Measurements from ENCODE around the gene SATB2.
A peak's percentile ranks its signal among the peaks of the same experiment; 100 is the strongest.

SATB2 gene

GRCh38 chr2:199457147-199458008 lies at the start of gene SATB2:
Gene SATB2, minus strand, starts transcription at chr2:199457939. Its CDS starts 1,902 bp downstream, at chr2:199456037.
- Histone ChIP-seq H3K9me3 (ENCODE audit: control insufficient read depth in 2 of 2, low read length in 2 of 2) (no peaks in the 10 kb centered on the region), H3K36me3 (ENCODE audit: control insufficient read depth in 2 of 2, insufficient read depth in 2 of 2, low read length in 2 of 2) (no peaks in the 10 kb centered on the region), H3K4me1 (ENCODE audit: control insufficient read depth, insufficient read depth, low read length) (peaks cover 35% of the 10 kb centered on the region), H3K9ac (ENCODE audit: low read length in 2 of 2) (peak within 1 kb of the TSS in 1 of 2 donors; percentile 61), H3K4me3 (ENCODE audit: low read length in 2 of 2) (peak within 1 kb of the TSS; percentile 76 to 94), H3K27ac (ENCODE audit: low read length) (peak within 1 kb of the TSS; percentile 31), H3K27me3 (ENCODE audit: control insufficient read depth in 1 of 2, insufficient read depth in 2 of 2, low read length in 2 of 2) (peaks cover 40 to 65% of the 10 kb centered on the region in 2 donors)

GRCh38 chr2:199505755-199506403 lies 48.1 kb upstream of the SATB2 start:
- H3K9ac ChIP-seq (ENCODE audit: low read length in 2 of 2) = no peak overlapping the region
- H3K4me1 ChIP-seq (ENCODE audit: control insufficient read depth, insufficient read depth, low read length) = no peaks in the 10 kb centered on the region
- no peaks in the 10 kb centered on the region for H3K9me3 ChIP-seq (ENCODE audit: control insufficient read depth in 2 of 2, low read length in 2 of 2)

GRCh38 chr2:199503148-199503547 lies 45.4 kb upstream of the SATB2 start:
- H3K36me3 ChIP-seq (ENCODE audit: control insufficient read depth in 2 of 2, insufficient read depth in 2 of 2, low read length in 2 of 2) = no peaks in the 10 kb centered on the region
- H3K9ac ChIP-seq (ENCODE audit: low read length in 2 of 2) = no peak overlapping the region
- H3K4me3 ChIP-seq (ENCODE audit: low read length in 2 of 2) = no peak overlapping the region
- H3K9me3 ChIP-seq (ENCODE audit: control insufficient read depth in 2 of 2, low read length in 2 of 2) = no peaks in the 10 kb centered on the region
- H3K27me3 ChIP-seq (ENCODE audit: control insufficient read depth in 1 of 2, insufficient read depth in 2 of 2, low read length in 2 of 2) = no peaks in the 10 kb centered on the region
- H3K4me1 ChIP-seq (ENCODE audit: control insufficient read depth, insufficient read depth, low read length) = no peaks in the 10 kb centered on the region
- no peak overlapping the region for H3K27ac ChIP-seq (ENCODE audit: low read length)

More at GRCh38 chr2:199505755-199506403, 48.1 kb upstream of the SATB2 start:
- no peaks in the 10 kb centered on the region for H3K27me3 ChIP-seq (ENCODE audit: control insufficient read depth in 1 of 2, insufficient read depth in 2 of 2, low read length in 2 of 2)
- H3K4me3 ChIP-seq (ENCODE audit: low read length in 2 of 2) = no peak overlapping the region
- no peaks in the 10 kb centered on the region for H3K36me3 ChIP-seq (ENCODE audit: control insufficient read depth in 2 of 2, insufficient read depth in 2 of 2, low read length in 2 of 2)
- no peak overlapping the region for H3K27ac ChIP-seq (ENCODE audit: low read length)

- Histone ChIP-seq H3K9me3 (ENCODE audit: control insufficient read depth in 2 of 2, low read length in 2 of 2) (no peaks in the 10 kb centered on the region), H3K4me3 (ENCODE audit: low read length in 2 of 2) (no peak overlapping the region), H3K36me3 (ENCODE audit: control insufficient read depth in 2 of 2, insufficient read depth in 2 of 2, low read length in 2 of 2) (no peaks in the 10 kb centered on the region), H3K27ac (ENCODE audit: low read length) (no peak overlapping the region), H3K27me3 (ENCODE audit: control insufficient read depth in 1 of 2, insufficient read depth in 2 of 2, low read length in 2 of 2) (no peaks in the 10 kb centered on the region), H3K9ac (ENCODE audit: low read length in 2 of 2) (no peak overlapping the region), H3K4me1 (ENCODE audit: control insufficient read depth, insufficient read depth, low read length) (no peaks in the 10 kb centered on the region)
Measured at GRCh38 chr2:199499005-199499404, 41.3 kb upstream of the SATB2 start.

- Histone ChIP-seq H3K4me3 (ENCODE audit: low read length in 2 of 2) (no peak overlapping the region), H3K27ac (ENCODE audit: low read length) (no peak overlapping the region), H3K27me3 (ENCODE audit: control insufficient read depth in 1 of 2, insufficient read depth in 2 of 2, low read length in 2 of 2) (no peaks in the 10 kb centered on the region), H3K9me3 (ENCODE audit: control insufficient read depth in 2 of 2, low read length in 2 of 2) (no peaks in the 10 kb centered on the region), H3K9ac (ENCODE audit: low read length in 2 of 2) (no peak overlapping the region), H3K4me1 (ENCODE audit: control insufficient read depth, insufficient read depth, low read length) (no peaks in the 10 kb centered on the region), H3K36me3 (ENCODE audit: control insufficient read depth in 2 of 2, insufficient read depth in 2 of 2, low read length in 2 of 2) (no peaks in the 10 kb centered on the region)
Measured at GRCh38 chr2:199495147-199495546, 37.4 kb upstream of the SATB2 start.

- H3K27me3 ChIP-seq (ENCODE audit: control insufficient read depth in 1 of 2, insufficient read depth in 2 of 2, low read length in 2 of 2) = peaks cover 0 to 2% of the 10 kb centered on the region in 2 donors
Measured at GRCh38 chr2:199490049-199490448, 32.3 kb upstream of the SATB2 start.

GRCh38 chr2:199488772-199489400 lies 31.1 kb upstream of the SATB2 start:
- no peaks in the 10 kb centered on the region for H3K36me3 ChIP-seq (ENCODE audit: control insufficient read depth in 2 of 2, insufficient read depth in 2 of 2, low read length in 2 of 2)
- no peak overlapping the region for H3K9ac ChIP-seq (ENCODE audit: low read length in 2 of 2)
- no peak overlapping the region for H3K4me3 ChIP-seq (ENCODE audit: low read length in 2 of 2)
- no peaks in the 10 kb centered on the region for H3K4me1 ChIP-seq (ENCODE audit: control insufficient read depth, insufficient read depth, low read length)
- H3K27me3 ChIP-seq (ENCODE audit: control insufficient read depth in 1 of 2, insufficient read depth in 2 of 2, low read length in 2 of 2) = peaks cover 0 to 2% of the 10 kb centered on the region in 2 donors
- H3K9me3 ChIP-seq (ENCODE audit: control insufficient read depth in 2 of 2, low read length in 2 of 2) = no peaks in the 10 kb centered on the region
- H3K27ac ChIP-seq (ENCODE audit: low read length) = no peak overlapping the region

More at GRCh38 chr2:199490049-199490448, 32.3 kb upstream of the SATB2 start:
- Histone ChIP-seq H3K9ac (ENCODE audit: low read length in 2 of 2) (no peak overlapping the region), H3K27ac (ENCODE audit: low read length) (no peak overlapping the region), H3K9me3 (ENCODE audit: control insufficient read depth in 2 of 2, low read length in 2 of 2) (no peaks in the 10 kb centered on the region), H3K36me3 (ENCODE audit: control insufficient read depth in 2 of 2, insufficient read depth in 2 of 2, low read length in 2 of 2) (no peaks in the 10 kb centered on the region), H3K4me3 (ENCODE audit: low read length in 2 of 2) (no peak overlapping the region), H3K4me1 (ENCODE audit: control insufficient read depth, insufficient read depth, low read length) (no peaks in the 10 kb centered on the region)

- Histone ChIP-seq H3K4me1 (ENCODE audit: control insufficient read depth, insufficient read depth, low read length) (no peaks in the 10 kb centered on the region), H3K9me3 (ENCODE audit: control insufficient read depth in 2 of 2, low read length in 2 of 2) (no peaks in the 10 kb centered on the region), H3K36me3 (ENCODE audit: control insufficient read depth in 2 of 2, insufficient read depth in 2 of 2, low read length in 2 of 2) (no peaks in the 10 kb centered on the region)
Measured at GRCh38 chr2:199485732-199486335, 28.1 kb upstream of the SATB2 start.

GRCh38 chr2:199484927-199485326 lies 27.2 kb upstream of the SATB2 start:
- Histone ChIP-seq H3K4me1 (ENCODE audit: control insufficient read depth, insufficient read depth, low read length) (no peaks in the 10 kb centered on the region), H3K27me3 (ENCODE audit: control insufficient read depth in 1 of 2, insufficient read depth in 2 of 2, low read length in 2 of 2) (peaks cover 0 to 4% of the 10 kb centered on the region in 2 donors), H3K9ac (ENCODE audit: low read length in 2 of 2) (no peak overlapping the region), H3K9me3 (ENCODE audit: control insufficient read depth in 2 of 2, low read length in 2 of 2) (no peaks in the 10 kb centered on the region), H3K36me3 (ENCODE audit: control insufficient read depth in 2 of 2, insufficient read depth in 2 of 2, low read length in 2 of 2) (no peaks in the 10 kb centered on the region), H3K4me3 (ENCODE audit: low read length in 2 of 2) (no peak overlapping the region), H3K27ac (ENCODE audit: low read length) (no peak overlapping the region)

More at GRCh38 chr2:199485732-199486335, 28.1 kb upstream of the SATB2 start:
- Histone ChIP-seq H3K4me3 (ENCODE audit: low read length in 2 of 2) (no peak overlapping the region), H3K27me3 (ENCODE audit: control insufficient read depth in 1 of 2, insufficient read depth in 2 of 2, low read length in 2 of 2) (peaks cover 0 to 4% of the 10 kb centered on the region in 2 donors), H3K27ac (ENCODE audit: low read length) (no peak overlapping the region), H3K9ac (ENCODE audit: low read length in 2 of 2) (no peak overlapping the region)

GRCh38 chr2:199480966-199481365 lies 23.2 kb upstream of the SATB2 start:
- H3K27me3 ChIP-seq (ENCODE audit: control insufficient read depth in 1 of 2, insufficient read depth in 2 of 2, low read length in 2 of 2) = peaks cover 0 to 7% of the 10 kb centered on the region in 2 donors
- no peak overlapping the region for H3K27ac ChIP-seq (ENCODE audit: low read length)
- H3K4me3 ChIP-seq (ENCODE audit: low read length in 2 of 2) = no peak overlapping the region
- no peaks in the 10 kb centered on the region for H3K4me1 ChIP-seq (ENCODE audit: control insufficient read depth, insufficient read depth, low read length)
- H3K9ac ChIP-seq (ENCODE audit: low read length in 2 of 2) = no peak overlapping the region
- H3K9me3 ChIP-seq (ENCODE audit: control insufficient read depth in 2 of 2, low read length in 2 of 2) = no peaks in the 10 kb centered on the region
- no peaks in the 10 kb centered on the region for H3K36me3 ChIP-seq (ENCODE audit: control insufficient read depth in 2 of 2, insufficient read depth in 2 of 2, low read length in 2 of 2)
